ENCODE measurements around the gene TMOD1. TPM values are rescaled to one million over a fixed set of nuclear protein-coding genes. Genes with fewer than 3 reads are reported as not detected.
"Not testable (repeated sequence)": the region's sequence is repeated elsewhere in the genome, so short reads cannot be mapped to it uniquely, and the experiment has no call there.

Gene TMOD1
- polyA plus RNA-seq, 3 donors, result 8.8 to 17.3 (median 12.1) TPM

DNA sequence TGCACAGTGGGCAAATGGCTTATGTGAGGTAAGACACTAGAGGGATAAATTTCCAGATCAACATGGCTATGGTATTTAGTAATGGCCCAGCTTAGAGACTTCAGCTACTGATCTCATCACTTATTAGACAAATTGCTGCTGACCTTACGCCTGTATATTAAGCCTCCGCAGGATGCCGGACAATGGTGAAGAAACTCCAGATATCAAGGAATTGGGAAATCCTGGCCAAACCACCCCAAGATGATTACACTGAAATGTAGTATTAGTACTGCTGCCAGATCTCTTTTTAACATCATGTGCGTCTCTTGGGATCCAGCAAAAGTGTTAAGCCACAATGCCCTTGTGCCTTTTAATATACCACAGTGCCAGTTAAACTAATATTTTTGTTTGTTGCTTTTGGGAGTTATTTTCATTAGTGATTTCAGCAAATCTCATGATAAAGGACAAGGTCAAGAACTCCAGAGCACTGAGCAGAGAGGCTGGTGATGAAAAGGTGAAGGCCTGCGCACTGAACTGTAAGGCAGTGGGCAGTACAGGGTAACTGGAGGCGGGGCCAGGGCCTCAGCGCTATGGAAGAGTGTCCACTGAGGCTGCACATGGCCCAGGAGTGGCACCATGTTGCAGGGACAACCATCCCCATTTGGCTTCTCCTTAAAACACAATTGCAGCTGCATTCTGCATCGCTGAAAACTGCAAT lies 99.2 kb downstream of the TMOD1 start:
- H3K27ac ChIP-seq (ENCODE audit: low read depth, low read length), result no peak overlapping the region
- WGBS, 3 donors, result 88 to 93% (median 90%) methylated on average over 8 of the region's 8 CpGs

DNA sequence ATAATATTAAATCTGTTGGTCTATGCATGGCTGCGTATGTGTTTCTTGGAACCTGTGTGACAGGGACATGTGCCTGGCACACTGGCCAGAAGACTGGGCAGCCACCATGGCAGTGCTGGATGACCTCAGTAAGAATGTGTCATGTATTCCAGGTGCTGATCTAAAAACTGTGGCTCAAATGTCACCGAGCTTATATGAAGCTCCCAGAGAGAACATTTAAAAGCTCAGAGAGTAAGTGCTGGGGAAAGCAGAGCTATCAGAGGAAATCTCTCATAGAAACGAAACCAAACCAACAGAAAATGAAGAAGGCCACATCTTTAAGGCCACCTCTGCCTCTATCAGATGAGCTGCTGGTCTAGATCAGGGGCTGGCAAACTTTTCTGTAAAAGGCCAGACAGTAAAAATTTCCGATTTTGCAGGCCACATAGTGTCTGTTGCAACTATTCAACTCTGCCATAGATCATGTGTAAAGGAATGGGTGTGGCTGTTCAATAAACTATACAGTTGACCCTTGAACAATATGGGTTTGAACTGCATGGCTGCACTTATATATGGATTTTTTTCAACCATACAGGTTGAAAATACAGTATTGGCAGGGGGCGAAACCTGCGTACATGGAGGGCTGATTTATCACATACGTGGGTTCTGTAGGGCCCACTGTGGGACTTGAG lies 99.9 kb downstream of the TMOD1 start:
- WGBS, 3 donors, result 90 to 95% (median 94%) methylated on average over 7 of the region's 7 CpGs
- no peak overlapping the region for H3K27ac ChIP-seq (ENCODE audit: low read depth, low read length)

DNA sequence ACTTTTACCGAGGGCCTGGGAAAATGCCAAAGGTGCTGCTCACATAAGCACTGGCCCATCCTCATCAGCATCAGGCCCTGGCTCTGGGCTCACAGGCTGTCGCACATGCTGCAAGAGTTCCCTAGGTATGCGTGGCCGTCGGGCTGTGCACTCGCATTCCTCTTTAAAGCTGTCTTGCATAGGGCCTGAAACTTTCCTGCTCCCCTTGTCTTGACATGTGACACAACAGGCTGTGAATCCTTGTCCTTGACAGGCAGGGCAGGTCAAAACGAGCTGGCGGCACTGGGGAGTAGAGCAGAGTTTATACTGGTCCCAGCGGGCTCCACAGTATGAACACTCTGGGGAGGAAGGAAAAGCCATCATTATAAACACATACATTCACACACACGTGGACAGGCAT lies 101.0 kb downstream of the TMOD1 start:
- no peak overlapping the region for H3K27ac ChIP-seq (ENCODE audit: low read depth, low read length)
- 76 to 82% (median 77%) methylated on average over 10 of the region's 10 CpGs for WGBS, 3 donors

DNA sequence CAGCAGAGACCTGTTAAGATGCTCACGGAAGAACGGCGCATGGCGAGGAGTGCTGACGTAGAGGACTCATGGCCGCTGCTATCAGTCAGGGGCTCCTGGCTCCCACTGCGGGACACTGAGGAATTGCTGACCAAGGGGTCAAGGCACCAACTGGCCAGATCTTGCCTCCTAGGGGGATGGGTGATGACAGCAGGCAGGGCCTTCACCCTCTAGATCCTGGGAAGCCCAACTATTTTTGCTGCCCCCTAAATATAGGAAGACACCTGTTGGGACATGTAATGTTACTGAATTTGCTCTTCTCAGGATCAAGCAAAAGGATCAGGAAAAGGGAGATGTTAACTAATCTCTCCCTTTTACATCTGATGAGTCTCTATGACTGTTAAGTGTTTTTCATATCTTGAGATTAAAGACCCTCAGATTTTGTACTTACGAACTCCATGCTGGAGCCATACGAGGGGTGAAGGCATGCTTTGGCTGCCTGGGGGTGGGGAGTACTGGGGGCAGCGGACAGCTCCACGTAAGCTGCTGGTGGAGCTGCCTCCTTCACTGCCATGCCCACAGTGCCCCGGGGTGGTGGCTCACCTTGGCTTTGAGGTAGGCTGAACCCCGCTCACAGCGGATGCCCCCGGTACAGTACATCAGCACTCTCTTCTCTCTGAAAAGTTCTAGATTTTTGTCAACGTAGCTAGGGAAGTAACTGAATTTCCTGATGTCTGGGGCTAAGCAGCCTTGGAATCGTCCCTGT lies 103.6 kb downstream of the TMOD1 start:
- no peak overlapping the region for H3K27ac ChIP-seq (ENCODE audit: low read depth, low read length)
- WGBS, 3 donors, result 92 to 96% (median 94%) methylated on average over 17 of the region's 17 CpGs

DNA sequence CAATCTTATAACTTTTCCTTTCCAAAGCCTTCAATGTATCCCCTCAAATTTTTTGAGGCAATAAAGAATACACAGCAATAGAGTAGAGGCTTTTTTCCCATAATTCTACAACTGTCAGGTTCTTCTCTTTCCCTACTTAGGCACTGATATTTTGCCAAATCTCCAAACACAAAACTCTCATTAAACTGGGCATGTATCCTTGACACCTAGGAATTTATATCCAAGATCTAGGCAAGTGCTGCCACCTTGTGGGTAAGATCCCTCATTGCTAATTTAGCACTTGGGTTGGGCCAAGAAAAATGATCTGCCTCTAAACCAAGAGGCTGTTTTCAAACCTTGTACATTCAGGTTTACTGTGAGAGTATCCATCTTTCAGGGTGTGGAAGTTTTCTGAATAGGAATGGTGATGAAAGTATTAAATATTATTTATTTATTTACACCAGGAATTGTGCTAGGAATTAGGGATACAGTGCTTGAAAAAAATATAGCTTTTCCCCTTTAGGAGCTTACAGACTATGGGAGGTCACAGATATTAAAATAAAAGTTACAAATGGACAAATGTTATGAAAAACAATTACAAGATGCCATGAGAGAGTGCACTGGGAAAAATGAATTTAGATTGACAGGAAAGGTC lies 114.1 kb downstream of the TMOD1 start:
- no peak overlapping the region for H3K27ac ChIP-seq (ENCODE audit: low read depth, low read length)

DNA sequence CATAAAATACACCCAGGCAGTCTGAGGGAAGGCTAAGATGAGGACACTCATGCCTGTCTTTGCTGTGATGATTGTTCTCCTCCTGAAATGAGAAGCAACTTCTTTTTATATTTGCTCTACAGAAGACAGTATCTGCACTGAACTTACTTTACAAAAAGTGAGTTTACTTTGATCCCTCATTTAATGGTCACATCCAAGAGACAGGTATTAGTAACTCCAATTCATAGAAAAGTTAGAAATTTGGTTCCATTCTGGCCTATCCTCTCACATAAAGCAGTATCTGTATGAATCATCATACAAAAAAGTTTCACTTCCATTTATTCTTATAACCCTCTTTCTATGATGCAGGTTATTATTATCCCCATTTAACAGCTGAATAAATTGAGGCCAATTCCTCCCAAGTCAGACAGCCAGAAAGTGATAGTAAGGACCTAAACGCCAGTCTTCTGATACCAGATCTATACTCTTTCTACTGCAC lies 116.5 kb downstream of the TMOD1 start:
- no peak overlapping the region for H3K27ac ChIP-seq (ENCODE audit: low read depth, low read length)
- 91 to 97% (median 93%) methylated on average over 1 of the region's 1 CpG for WGBS, 3 donors

DNA sequence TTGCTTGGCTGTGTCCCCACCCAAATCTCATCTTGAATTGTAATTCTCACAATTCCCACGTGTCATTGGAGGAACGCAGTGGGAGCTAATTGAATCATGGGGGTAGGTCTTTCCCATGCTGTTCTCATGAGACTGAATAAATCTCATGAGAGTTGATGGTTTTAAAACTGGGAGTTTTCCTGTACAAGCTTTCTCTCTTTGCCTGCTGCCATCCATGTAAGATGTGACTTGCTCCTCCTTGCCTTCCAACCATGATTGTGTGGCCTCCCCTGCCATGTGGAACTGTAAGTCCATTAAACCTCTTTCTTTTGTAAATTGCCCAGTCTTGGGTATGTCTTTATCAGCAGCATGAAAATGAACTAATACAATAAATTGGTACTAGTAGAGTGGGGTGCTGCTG lies 118.6 kb downstream of the TMOD1 start:
- WGBS, 3 donors, result 97 to 98% (median 97%) methylated on average over 2 of the region's 2 CpGs
- not testable (repeated sequence) for H3K27ac ChIP-seq (ENCODE audit: low read depth, low read length)

DNA sequence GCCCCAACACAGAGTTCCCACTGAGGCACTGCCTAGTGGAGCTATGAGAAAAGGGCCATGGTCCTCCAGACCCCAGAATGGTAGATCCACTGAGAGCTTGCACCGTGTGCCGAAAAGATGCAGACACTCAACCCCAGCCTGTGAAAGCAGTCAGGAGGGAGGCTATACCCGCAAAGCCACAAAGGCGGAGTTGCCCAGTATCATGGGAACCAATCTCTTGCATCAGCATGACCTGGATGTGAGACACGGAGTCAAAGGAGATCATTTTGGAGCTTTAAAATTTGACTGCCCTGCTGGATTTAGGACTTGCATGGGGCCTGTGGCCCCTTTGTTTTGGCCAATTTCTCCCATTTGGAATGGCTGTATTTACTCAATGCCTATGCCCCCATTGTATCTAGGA lies 121.0 kb downstream of the TMOD1 start:
- H3K27ac ChIP-seq (ENCODE audit: low read depth, low read length), result not testable (repeated sequence)
- WGBS, 3 donors, result 93 to 96% (median 93%) methylated on average over 5 of the region's 5 CpGs

DNA sequence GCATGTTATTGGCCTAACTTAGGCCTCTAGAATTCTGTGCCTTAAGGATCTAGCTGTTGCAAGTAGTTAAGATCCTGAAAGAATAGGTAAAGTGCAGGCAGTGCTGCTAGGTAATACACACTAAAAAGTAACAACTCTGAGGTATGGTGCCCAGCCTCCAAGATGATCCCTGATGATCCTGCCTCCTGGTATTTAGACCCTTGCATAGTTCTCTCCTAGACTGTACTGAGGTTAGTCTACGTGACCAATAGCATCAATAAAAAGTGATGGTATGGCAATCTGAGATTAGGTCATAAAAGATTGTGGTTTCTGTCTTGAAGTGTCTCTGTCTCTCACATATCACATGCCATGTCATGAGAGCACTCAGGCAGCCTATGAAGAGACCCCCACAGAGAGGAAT lies 122.5 kb downstream of the TMOD1 start:
- H3K27ac ChIP-seq (ENCODE audit: low read depth, low read length), result no peak overlapping the region

DNA sequence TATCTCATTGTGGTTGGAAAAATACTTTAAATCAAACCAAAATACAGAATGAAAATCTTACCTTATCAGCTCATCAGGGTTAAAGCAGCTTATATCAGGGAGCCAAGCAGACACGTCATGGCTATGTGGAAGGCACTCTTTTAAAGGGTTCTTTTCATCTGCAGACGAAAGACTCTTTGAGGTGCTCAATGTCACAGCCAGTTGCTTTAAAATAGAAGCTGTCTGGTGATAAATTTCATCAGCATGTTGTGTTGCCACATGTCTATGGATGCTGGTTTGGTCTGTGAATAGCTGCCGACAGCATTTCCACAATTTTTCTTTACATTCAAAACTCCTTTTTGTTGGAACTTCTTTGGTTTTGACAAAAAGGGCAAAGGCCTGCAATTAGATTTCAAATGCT lies 124.2 kb downstream of the TMOD1 start:
- no peak overlapping the region for H3K27ac ChIP-seq (ENCODE audit: low read depth, low read length)
- 64 to 78% (median 65%) methylated on average over 3 of the region's 3 CpGs for WGBS, 3 donors

More for the DNA sequence above, 122.5 kb downstream of the TMOD1 start:
- 88 to 100% (median 91%) methylated on average over 1 of the region's 1 CpG for WGBS, 3 donors

DNA sequence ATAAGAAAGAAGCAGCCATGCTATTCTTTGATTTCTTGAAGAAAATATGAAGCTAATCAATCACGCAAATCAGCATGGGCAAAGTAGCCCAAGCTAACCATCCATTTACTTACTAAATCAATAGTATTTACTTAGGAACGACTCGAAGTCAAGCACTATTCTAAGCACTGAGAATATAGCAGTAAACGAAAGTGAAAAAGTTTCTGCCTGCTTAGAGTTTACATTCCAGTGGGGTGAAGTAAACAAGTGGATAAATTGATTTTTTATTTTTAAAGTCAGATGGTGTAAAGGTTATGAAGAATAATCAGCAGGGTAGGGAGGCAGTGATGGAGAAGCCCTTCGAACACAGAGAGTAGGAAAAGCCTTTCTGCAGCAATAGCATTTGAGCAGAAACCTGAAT lies 126.2 kb downstream of the TMOD1 start:
- no peak overlapping the region for H3K27ac ChIP-seq (ENCODE audit: low read depth, low read length)
- WGBS, 3 donors, result 29 to 74% (median 69%) methylated on average over 5 of the region's 5 CpGs

DNA sequence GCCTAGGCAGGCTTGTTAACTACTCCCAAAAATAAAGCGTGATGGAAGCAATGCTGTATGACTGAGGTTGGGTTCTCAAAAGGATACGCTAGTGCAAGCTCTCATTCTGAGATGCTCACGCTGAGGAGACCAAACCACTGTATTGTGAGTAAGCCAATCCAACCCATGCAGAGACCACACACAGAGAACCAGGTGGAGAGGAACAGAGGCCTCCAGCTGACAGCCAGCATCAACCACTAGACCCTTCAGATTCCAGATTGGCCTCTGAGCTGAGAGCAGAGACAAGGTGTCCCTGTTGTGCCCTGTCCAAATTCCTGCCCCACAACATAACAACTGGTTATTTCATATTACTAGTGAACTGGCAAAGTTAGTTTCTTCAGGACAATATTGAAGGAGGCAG lies 127.2 kb downstream of the TMOD1 start:
- 86 to 94% (median 92%) methylated on average over 3 of the region's 3 CpGs for WGBS, 3 donors
- no peak overlapping the region for H3K27ac ChIP-seq (ENCODE audit: low read depth, low read length)

DNA sequence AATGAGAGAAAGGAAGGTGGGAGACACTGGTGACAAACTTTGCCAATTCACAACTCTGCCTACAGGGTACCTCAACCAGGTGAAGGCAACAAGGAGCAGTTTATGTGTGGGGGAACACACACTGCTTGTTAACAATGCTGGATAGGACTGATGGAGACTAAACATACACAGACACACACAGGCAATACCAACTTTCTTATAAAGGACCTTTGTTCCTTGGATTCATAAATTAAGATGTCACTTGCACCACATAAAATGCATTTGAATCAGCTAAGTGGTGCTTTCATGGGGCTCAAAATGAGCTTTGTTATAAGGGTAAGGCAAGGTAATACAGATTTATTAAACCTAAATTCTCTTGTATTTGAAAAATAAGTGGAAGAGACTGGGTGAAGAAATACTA lies 127.7 kb downstream of the TMOD1 start:
- H3K27ac ChIP-seq (ENCODE audit: low read depth, low read length), result no peak overlapping the region

DNA sequence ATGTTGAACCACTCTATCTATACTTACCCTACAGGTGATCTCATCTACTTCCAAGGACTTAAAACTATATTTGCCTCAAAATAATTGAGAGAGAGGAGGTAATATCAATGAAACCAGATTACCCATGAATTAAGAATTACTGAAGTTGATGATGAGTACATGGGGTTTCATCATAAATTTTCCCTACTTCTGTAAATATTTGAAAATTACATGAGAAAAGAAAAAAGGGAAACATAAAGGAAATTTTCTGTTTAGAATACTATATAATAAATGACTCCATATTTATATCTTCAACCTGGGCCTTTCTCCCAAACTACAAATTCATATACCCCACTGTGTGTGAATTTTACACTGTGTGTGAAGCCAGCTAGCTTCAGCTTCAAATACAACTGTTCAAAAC lies 129.1 kb downstream of the TMOD1 start:
- no peak overlapping the region for H3K27ac ChIP-seq (ENCODE audit: low read depth, low read length)

DNA sequence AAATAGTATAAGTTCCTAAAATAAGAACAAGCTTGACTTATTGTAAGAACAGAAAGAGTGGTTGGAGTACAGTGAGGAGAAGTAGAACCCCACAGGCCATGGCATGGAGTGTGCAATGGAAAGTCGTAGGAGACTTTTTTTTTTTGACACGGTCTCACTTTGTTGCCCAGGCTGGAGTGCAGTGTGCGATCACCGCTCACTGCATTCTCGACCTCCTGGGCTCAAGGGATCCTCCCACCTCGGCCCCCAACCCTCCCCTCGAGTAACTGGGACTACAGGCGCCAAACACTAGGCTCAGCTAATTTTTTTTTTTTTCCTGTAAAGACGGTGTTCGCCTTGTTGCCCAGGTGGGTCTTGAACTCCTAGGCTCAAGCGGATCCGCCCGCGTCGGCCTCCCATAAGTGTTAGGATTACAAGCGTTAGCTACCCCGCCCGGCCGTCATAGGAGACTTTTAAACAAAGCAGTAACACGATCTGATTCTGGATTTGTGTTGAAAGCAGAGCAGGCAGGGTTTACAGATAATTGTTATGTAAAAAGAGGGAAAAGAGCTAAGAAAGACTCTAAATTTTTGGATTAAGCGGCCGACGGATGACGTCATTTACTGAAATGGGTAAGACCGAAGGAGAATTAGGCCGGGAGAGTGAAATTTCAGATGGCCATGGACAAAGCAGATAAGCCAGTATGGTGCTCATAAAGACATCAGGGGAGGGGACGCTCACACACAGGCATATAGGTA lies 130.9 kb downstream of the TMOD1 start:
- peak overlapping the region; percentile 86 for H3K27ac ChIP-seq (ENCODE audit: low read depth, low read length)
- 1 to 2% (median 1%) methylated on average over 27 of the region's 27 CpGs for WGBS, 3 donors

DNA sequence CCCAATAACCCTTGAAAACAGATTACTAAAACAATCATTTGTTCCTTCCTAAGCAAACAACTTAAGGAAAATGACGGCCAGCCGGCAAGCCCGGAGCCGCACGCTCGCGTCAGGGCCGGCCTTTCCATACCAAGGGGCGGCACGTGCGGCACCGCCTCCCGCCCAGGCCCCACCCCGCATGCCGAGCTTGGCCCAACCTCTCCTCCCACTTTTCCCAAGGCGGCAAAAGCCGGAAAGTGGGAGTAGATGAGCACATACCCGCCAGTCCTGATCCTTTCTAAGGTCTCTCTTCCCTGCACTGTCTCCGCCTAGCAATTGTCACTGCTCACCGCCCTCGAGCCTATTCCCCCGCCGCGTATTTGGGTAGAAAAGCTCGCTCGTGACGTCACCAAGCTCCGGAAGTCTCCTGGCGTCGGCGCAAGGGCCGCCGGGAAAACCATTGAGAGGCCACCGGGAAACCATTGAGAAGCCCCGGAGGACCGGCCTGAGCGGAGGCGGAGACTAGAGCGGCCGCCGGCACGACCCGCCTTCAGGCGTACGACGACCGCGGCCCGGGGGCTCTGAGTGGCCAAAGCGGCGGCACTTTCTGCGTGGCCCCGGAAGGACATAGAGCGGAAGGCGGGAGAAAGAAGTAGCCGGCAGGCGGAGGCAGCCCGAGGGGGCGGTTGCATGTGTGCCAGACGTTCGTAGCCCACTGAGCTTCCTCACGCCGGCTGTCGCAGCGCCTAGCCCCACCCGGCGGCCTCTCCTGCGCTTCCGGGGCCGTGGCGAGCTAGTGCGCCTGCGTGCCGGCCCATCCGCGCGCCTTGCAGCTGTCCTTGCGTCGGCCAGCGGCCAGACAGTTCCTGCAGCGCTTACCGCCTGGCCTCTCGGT lies 131.8 kb downstream of the TMOD1 start, which contains the start of the genes NCBP1 and TSTD2:
TSS of gene NCBP1 (plus strand) at position 837 of the 874 bp plus-strand sequence. CDS start 61 bp downstream, outside the sequence.
TSS of gene TSTD2 (minus strand) at position 384 of the 874 bp plus-strand sequence. CDS start 5,806 bp downstream, outside the sequence.
- 0 to 1% (median 1%) methylated on average over 77 to 83 of the region's 83 CpGs for WGBS, 3 donors
- peak within 1 kb of the TSS; percentile 86 for H3K27ac ChIP-seq (ENCODE audit: low read depth, low read length)

DNA sequence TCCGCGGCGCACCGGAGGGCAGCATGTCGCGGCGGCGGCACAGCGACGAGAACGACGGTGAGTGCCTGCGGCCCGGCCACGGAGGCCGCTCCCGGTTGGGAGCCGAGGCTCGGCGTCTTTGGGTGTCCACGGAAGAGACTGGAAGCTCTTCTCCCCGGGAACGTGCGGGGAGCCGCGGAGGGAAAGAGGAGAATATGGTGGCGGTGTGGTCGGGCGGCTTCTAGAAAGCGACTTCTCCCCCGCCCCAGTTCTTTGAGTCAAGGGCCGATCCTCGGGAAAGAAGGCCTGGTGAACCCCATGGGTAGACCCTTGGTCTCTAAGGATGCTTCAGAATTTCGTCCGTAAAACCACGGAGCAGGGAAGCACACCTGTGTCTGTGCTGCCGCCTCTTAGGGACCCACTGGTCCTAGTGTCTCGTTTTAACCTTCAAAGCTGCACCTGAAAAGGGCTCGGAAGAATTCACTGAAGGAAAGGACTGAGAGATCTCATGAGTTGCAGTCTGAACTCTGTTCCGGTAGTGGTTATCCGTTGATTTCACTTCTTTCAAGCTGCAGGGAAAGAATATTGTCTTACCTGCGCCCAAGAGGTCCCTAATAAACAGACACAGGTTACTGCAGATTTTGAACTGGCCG lies 132.5 kb downstream of the TMOD1 start:
- peak overlapping the region; percentile 86 for H3K27ac ChIP-seq (ENCODE audit: low read depth, low read length)
- WGBS, 3 donors, result 0 to 1% (median 1%) methylated on average over 33 to 43 of the region's 43 CpGs

Measured in adipose tissue (tissue), 3 donors.